H9 (cell line): ENCODE data around the gene RASGRF1. TPM values are rescaled to one million over a fixed set of nuclear protein-coding genes. Genes with fewer than 3 reads are reported as not detected.

Experiments
- DNase-seq: peaks from one replicate; pipeline ENCODE4 v3.0.0-alpha.2; 2017
- H2AFZ ChIP-seq: one replicate; pipeline ENCODE4 v1.6.1; 2013; ENCODE audit warnings: mild to moderate bottlenecking, low read length, control low read depth, moderate library complexity
- H2AK5ac ChIP-seq: 2 replicates; pipeline ENCODE4 v1.6.1; 2013; ENCODE audit warnings: low read length, control low read depth, mixed read lengths; ENCODE audit not compliant: insufficient read length
- H2BK120ac ChIP-seq: one replicate; pipeline ENCODE4 v1.6.1; 2013; ENCODE audit warnings: low read depth, mild to moderate bottlenecking, low read length, control low read depth, inconsistent platforms; ENCODE audit not compliant: poor library complexity, severe bottlenecking
- H2BK12ac ChIP-seq: 2 replicates; pipeline ENCODE4 v1.6.1; 2013; ENCODE audit warnings: low read length, control low read depth, mixed read lengths, low read depth; ENCODE audit not compliant: insufficient read length
- H2BK15ac ChIP-seq: 2 replicates; pipeline ENCODE4 v1.6.1; 2013; ENCODE audit warnings: low read depth, low read length, control low read depth
- H2BK20ac ChIP-seq: one replicate; pipeline ENCODE4 v1.6.1; 2013; ENCODE audit warnings: low read depth, mild to moderate bottlenecking, low read length, control low read depth, inconsistent platforms; ENCODE audit not compliant: poor library complexity, severe bottlenecking
- H2BK5ac ChIP-seq: 2 replicates; pipeline ENCODE4 v1.6.1; 2013; ENCODE audit warnings: low read length, control low read depth, mixed read lengths; ENCODE audit not compliant: insufficient read length
- H3K14ac ChIP-seq: 2 replicates; pipeline ENCODE4 v1.6.1; 2013; ENCODE audit warnings: low read length, control low read depth; ENCODE audit not compliant: insufficient read depth
- H3K18ac ChIP-seq: 2 replicates; pipeline ENCODE4 v1.6.1; 2013; ENCODE audit warnings: low read depth, mild to moderate bottlenecking, mixed read lengths, low read length, control low read depth; ENCODE audit not compliant: insufficient read length
- H3K23ac ChIP-seq: 2 replicates; pipeline ENCODE4 v1.6.1; 2013; ENCODE audit warnings: low read length, control low read depth, mixed read lengths, low read depth; ENCODE audit not compliant: insufficient read length
- H3K23me2 ChIP-seq: 2 replicates; pipeline ENCODE4 v1.6.1; 2013; ENCODE audit warnings: low read depth, mild to moderate bottlenecking, mixed read lengths, low read length, control low read depth; ENCODE audit not compliant: insufficient read length, poor library complexity, severe bottlenecking
- H3K27ac ChIP-seq: 2 replicates; pipeline ENCODE4 v1.5.1; 2013; ENCODE audit warnings: low read length, control low read depth, mixed read lengths, low read depth; ENCODE audit not compliant: insufficient read length
- H3K27me3 ChIP-seq: 2 replicates; pipeline ENCODE4 v1.6.1; 2013; ENCODE audit warnings: low read length, control low read depth, inconsistent platforms; ENCODE audit not compliant: insufficient read depth
- H3K4ac ChIP-seq: 2 replicates; pipeline ENCODE4 v1.6.1; 2013; ENCODE audit warnings: low read depth, mild to moderate bottlenecking, control low read depth, inconsistent platforms, low read length, moderate library complexity
- H3K4me1 ChIP-seq: 2 replicates; pipeline ENCODE4 v1.6.1; 2013; ENCODE audit warnings: low read length, control low read depth, inconsistent platforms; ENCODE audit not compliant: insufficient read depth
- H3K4me2 ChIP-seq: 2 replicates; pipeline ENCODE4 v1.6.1; 2013; ENCODE audit warnings: low read length, control low read depth, mixed read lengths; ENCODE audit not compliant: insufficient read length, insufficient read depth
- H3K56ac ChIP-seq: 2 replicates; pipeline ENCODE4 v1.6.1; 2013; ENCODE audit warnings: low read depth, mild to moderate bottlenecking, mixed read lengths, low read length, control low read depth; ENCODE audit not compliant: insufficient read length
- H3K79me1 ChIP-seq: 2 replicates; pipeline ENCODE4 v1.6.1; 2013; ENCODE audit warnings: low read depth, mild to moderate bottlenecking, moderate library complexity, low read length, control low read depth, inconsistent platforms; ENCODE audit not compliant: insufficient read depth, poor library complexity, severe bottlenecking
- H3K79me2 ChIP-seq: 2 replicates; pipeline ENCODE4 v1.6.1; 2013; ENCODE audit warnings: low read length, control low read depth, inconsistent platforms; ENCODE audit not compliant: insufficient read depth
- H3K9ac ChIP-seq: 2 replicates; pipeline ENCODE4 v1.6.1; 2013; ENCODE audit warnings: low read length, control low read depth, mixed read lengths; ENCODE audit not compliant: insufficient read length; ENCODE audit errors: extremely low read depth
- H3K9me3 ChIP-seq: one replicate; pipeline ENCODE4 v1.6.1; 2013; ENCODE audit warnings: low read depth, low read length, inconsistent platforms; ENCODE audit not compliant: control insufficient read depth
- H3T11ph ChIP-seq: one replicate; pipeline ENCODE4 v1.6.1; 2013; ENCODE audit warnings: mild to moderate bottlenecking, low read length, control low read depth, inconsistent platforms
- H4K20me1 ChIP-seq: one replicate; pipeline ENCODE4 v1.6.1; 2013; ENCODE audit not compliant: control insufficient read depth, insufficient read length, insufficient read depth
- H4K5ac ChIP-seq: 2 replicates; pipeline ENCODE4 v1.6.1; 2013; ENCODE audit warnings: low read depth, mild to moderate bottlenecking, mixed read lengths, low read length, control low read depth; ENCODE audit not compliant: insufficient read length
- H4K8ac ChIP-seq: replicated peaks from 2 replicates; pipeline ENCODE4 v1.6.1; 2013; ENCODE audit warnings: low read length, control low read depth, mixed read lengths, low read depth; ENCODE audit not compliant: insufficient read length
- H4K91ac ChIP-seq: 2 replicates; pipeline ENCODE4 v1.6.1; 2013; ENCODE audit warnings: low read depth, mild to moderate bottlenecking, moderate library complexity, mixed read lengths, low read length, control low read depth; ENCODE audit not compliant: insufficient read length
- H3K27ac Mint-ChIP-seq, 3 experiments: 2 replicates in 2 of 3; 3 replicates in 1 of 3; pipeline ENCODE4 v1.8.0; 2020 to 2021; ENCODE audit warnings: mixed read lengths in 3 of 3, mild to moderate bottlenecking in 1 of 3, moderate library complexity in 1 of 3
- H3K27me3 Mint-ChIP-seq: 2 replicates; pipeline ENCODE4 v1.8.0; 2021; ENCODE audit warnings: low read depth, mild to moderate bottlenecking, moderate library complexity, mixed read lengths
- H3K36me3 Mint-ChIP-seq, 3 experiments: 2 replicates in 2 of 3; 3 replicates in 1 of 3; pipeline ENCODE4 v1.8.0; 2020 to 2021; ENCODE audit warnings: low read depth in 3 of 3, mixed read lengths in 3 of 3; ENCODE audit not compliant: insufficient read depth in 1 of 3
- H3K4me1 Mint-ChIP-seq, 2 experiments: 2 replicates each; pipeline ENCODE4 v1.8.0; 2020; ENCODE audit warnings: mixed read lengths in 2 of 2
- H3K4me3 Mint-ChIP-seq, 2 experiments: 2 replicates in 1 of 2; 3 replicates in 1 of 2; pipeline ENCODE4 v1.8.0; 2020 to 2021; ENCODE audit warnings: mild to moderate bottlenecking in 2 of 2, mixed read lengths in 2 of 2, moderate library complexity in 1 of 2
- H3K9me3 Mint-ChIP-seq, 2 experiments: 2 replicates in 1 of 2; 3 replicates in 1 of 2; pipeline ENCODE4 v1.8.0; 2020; ENCODE audit warnings: mild to moderate bottlenecking in 2 of 2, mixed read lengths in 2 of 2, moderate library complexity in 1 of 2
- CTCF ChIP-seq: fragments of 200-600 bp; sonication (generic); conservative IDR thresholded peaks from 3 replicates; pipeline ENCODE4 v1.8.0; 2021; ENCODE audit warnings: antibody characterized with exemption, mild to moderate bottlenecking
- WGBS: extraction: QIAGEN DNeasy Blood & Tissue Kit; methylation state at CpG from one replicate; pipeline ENCODE4 v1.1.7; 2013; ENCODE audit warnings: missing lambda C conversion rate, low lambda C conversion rate, mixed read lengths; ENCODE audit not compliant: insufficient read length; ENCODE audit errors: extremely low coverage; 5-methylcytosine and 5-hydroxymethylcytosine counted together
- total RNA-seq: library from RNA; stranded (reverse); gene quantifications from 2 replicates; pipeline ENCODE4 v1.2.1, GENCODE V29; 2021

Gene RASGRF1
- total RNA-seq, 1 experiment from 2014 or later, result 0.48 TPM

DNA sequence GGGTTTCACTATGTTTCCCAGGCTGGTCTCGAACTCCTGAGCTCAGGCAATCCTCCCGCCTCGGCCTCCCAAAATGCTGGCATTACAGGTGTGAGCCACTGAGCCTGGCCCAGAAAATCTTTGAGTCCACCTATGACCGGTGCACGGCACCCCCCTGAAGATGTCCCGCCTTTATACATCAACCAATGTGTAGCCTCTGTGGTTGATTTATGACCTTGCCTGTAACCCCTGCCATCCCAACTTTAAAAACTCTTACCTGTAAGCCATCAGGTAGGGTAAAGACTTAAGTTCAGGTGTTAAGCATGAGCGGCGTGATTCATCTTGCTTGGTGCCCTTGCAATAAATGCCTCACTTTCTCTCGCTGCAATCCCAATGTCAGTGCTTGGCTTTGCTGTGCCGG, 131.2 kb downstream of the RASGRF1 start:
- Histone ChIP-seq H2BK20ac (no peak overlapping the region), H2AK5ac (no peak overlapping the region), H3K79me1 (no peaks in the 10 kb centered on the region), H3K4me2 (no peak overlapping the region), H2BK5ac (no peak overlapping the region), H2BK120ac (no peak overlapping the region), H4K5ac (no peak overlapping the region), H3K4ac (no peak overlapping the region), H3K9ac (no peak overlapping the region), H3K23ac (no peak overlapping the region), H3K14ac (no peak overlapping the region), H3K79me2 (no peaks in the 10 kb centered on the region), H4K20me1 (no peaks in the 10 kb centered on the region), H3K4me1 (peaks cover 5% of the 10 kb centered on the region; the same call in 1 of the 2 replicates), H3K18ac (no peak overlapping the region), H3T11ph (no peak overlapping the region), H3K23me2 (no peaks in the 10 kb centered on the region), H4K91ac (no peak overlapping the region), H2BK15ac (no peak overlapping the region), H3K9me3 (no peaks in the 10 kb centered on the region), H4K8ac (no peak overlapping the region), H2AFZ (no peak overlapping the region), H3K27ac (no peak overlapping the region), H3K27me3 (no peaks in the 10 kb centered on the region), H2BK12ac (no peak overlapping the region), H3K56ac (no peak overlapping the region)
- no peaks in the 10 kb centered on the region; a peak in 1 of 7 replicates for H3K36me3 Mint-ChIP-seq
- no peak overlapping the region; a peak in 1 of 7 replicates for H3K27ac Mint-ChIP-seq
- H3K9me3 Mint-ChIP-seq, result peaks cover 0 to 3% of the 10 kb centered on the region in 2 experiments; a peak in 2 of 5 replicates
- no peak for DNase-seq
- TF ChIP-seq CTCF, result no peak
- H3K27me3 Mint-ChIP-seq, result peaks cover 3% of the 10 kb centered on the region; the same call in 1 of the 2 replicates
- no CpG with 5 or more reads among the region's 10 CpGs for WGBS
- H3K4me3 Mint-ChIP-seq, result no peak overlapping the region
- H3K4me1 Mint-ChIP-seq, result peaks cover 6 to 13% of the 10 kb centered on the region in 2 experiments
